GM12891 (cell line): ENCODE measurements around the gene ZNF777.

Source experiments
- DNase-seq: peaks from one replicate; pipeline ENCODE4 v3.0.0; 2011; ENCODE audit warnings: low spot score; ENCODE audit not compliant: insufficient read length
- FAIRE-seq: peaks from 2 replicates; lab custom pipeline; 2011; peaks lifted over from hg19 to GRCh38; lab: Jason Lieb, UNC
- PAX5 ChIP-seq: IDR thresholded peaks from 2 replicates; pipeline ENCODE4 v1.6.1; 2011; ENCODE audit warnings: low read length, moderate library complexity, mild to moderate bottlenecking; ENCODE audit not compliant: insufficient read depth, severe bottlenecking
- POLR2A ChIP-seq: IDR thresholded peaks from 2 replicates; pipeline ENCODE4 v1.6.1; 2011; ENCODE audit warnings: low read depth, low read length, control low read depth
- POLR2AphosphoS5 ChIP-seq: IDR thresholded peaks from 2 replicates; pipeline ENCODE4 v1.6.1; 2011; ENCODE audit warnings: low read depth, low read length, control low read depth
- POU2F2 ChIP-seq: IDR thresholded peaks from 2 replicates; pipeline ENCODE4 v1.6.1; 2011; ENCODE audit warnings: low read depth, mild to moderate bottlenecking, control low read depth, low read length, moderate library complexity
- SPI1 ChIP-seq: IDR thresholded peaks from 2 replicates; pipeline ENCODE4 v1.6.1; 2011; ENCODE audit warnings: low read depth, low read length, control low read depth
- TAF1 ChIP-seq: IDR thresholded peaks from 2 replicates; pipeline ENCODE4 v1.6.1; 2011; ENCODE audit warnings: low read depth, low read length, control low read depth

The ZNF777 gene

GRCh38 chr7:149476791-149477190 lies 15.9 kb upstream of the ZNF777 start:
- TF ChIP-seq POU2F2 = no peak
- TF ChIP-seq SPI1 = no peak
- no peak for TF ChIP-seq POLR2A
- TF ChIP-seq TAF1 = no peak
- no peak for TF ChIP-seq PAX5
- TF ChIP-seq POLR2AphosphoS5 = no peak
- FAIRE-seq (no peak), DNase-seq (no peak)

- no peak for TF ChIP-seq POU2F2
- TF ChIP-seq TAF1 = no peak
- DNase-seq (no peak), FAIRE-seq (no peak)
Observed at GRCh38 chr7:149475121-149476045, 14.5 kb upstream of the ZNF777 start.

GRCh38 chr7:149474309-149475120 lies 13.7 kb upstream of the ZNF777 start:
- no peak for DNase-seq
- FAIRE-seq = no peak
- no peak for TF ChIP-seq SPI1
- no peak for TF ChIP-seq POLR2AphosphoS5
- no peak for TF ChIP-seq PAX5
- no peak for TF ChIP-seq POU2F2
- no peak for TF ChIP-seq POLR2A
- TF ChIP-seq TAF1 = no peak

GRCh38 chr7:149473251-149473650 lies 12.4 kb upstream of the ZNF777 start:
- no peak for DNase-seq
- no peak for FAIRE-seq
- no peak for TF ChIP-seq POU2F2
- TF ChIP-seq SPI1 = no peak
- TF ChIP-seq TAF1 = no peak
- no peak for TF ChIP-seq POLR2A
- no peak for TF ChIP-seq PAX5

- TF ChIP-seq PAX5 (no peak), POLR2A (no peak), POLR2AphosphoS5 (no peak), TAF1 (no peak), POU2F2 (no peak), SPI1 (no peak)
Observed at GRCh38 chr7:149471289-149471953, 10.6 kb upstream of the ZNF777 start.

GRCh38 chr7:149469806-149470205 lies 8.9 kb upstream of the ZNF777 start:
- no peak for TF ChIP-seq POLR2A
- TF ChIP-seq PAX5 = no peak
- no peak for TF ChIP-seq TAF1
- TF ChIP-seq SPI1 = no peak
- no peak for TF ChIP-seq POLR2AphosphoS5
- TF ChIP-seq POU2F2 = no peak
- FAIRE-seq (no peak), DNase-seq (no peak)

More at GRCh38 chr7:149471289-149471953, 10.6 kb upstream of the ZNF777 start:
- FAIRE-seq (no peak), DNase-seq (no peak)

GRCh38 chr7:149468208-149468607 lies 7.3 kb upstream of the ZNF777 start:
- TF ChIP-seq POLR2AphosphoS5 = no peak
- TF ChIP-seq TAF1 = no peak
- TF ChIP-seq POU2F2 = no peak
- no peak for TF ChIP-seq POLR2A
- TF ChIP-seq PAX5 = no peak
- no peak for TF ChIP-seq SPI1
- FAIRE-seq = no peak
- no peak for DNase-seq

GRCh38 chr7:149467321-149467859 lies 6.5 kb upstream of the ZNF777 start:
- no peak for DNase-seq
- FAIRE-seq = no peak
- no peak for TF ChIP-seq POLR2AphosphoS5
- TF ChIP-seq SPI1 = no peak
- no peak for TF ChIP-seq POLR2A
- no peak for TF ChIP-seq POU2F2
- TF ChIP-seq TAF1 = no peak
- TF ChIP-seq PAX5 = no peak

GRCh38 chr7:149466364-149466763 lies 5.5 kb upstream of the ZNF777 start:
- FAIRE-seq (no peak), DNase-seq (no peak)
- no peak for TF ChIP-seq PAX5
